ENCODE measurements around the gene SCUBE1. TPM values are rescaled to one million over a fixed set of nuclear protein-coding genes. Genes with fewer than 3 reads are reported as not detected.

Gene SCUBE1
- total and polyA plus RNA-seq, 10 of the 15 experiments (the other 5 are each of a cell fraction or from before 2014, with no cell fraction given): not detected

DNA sequence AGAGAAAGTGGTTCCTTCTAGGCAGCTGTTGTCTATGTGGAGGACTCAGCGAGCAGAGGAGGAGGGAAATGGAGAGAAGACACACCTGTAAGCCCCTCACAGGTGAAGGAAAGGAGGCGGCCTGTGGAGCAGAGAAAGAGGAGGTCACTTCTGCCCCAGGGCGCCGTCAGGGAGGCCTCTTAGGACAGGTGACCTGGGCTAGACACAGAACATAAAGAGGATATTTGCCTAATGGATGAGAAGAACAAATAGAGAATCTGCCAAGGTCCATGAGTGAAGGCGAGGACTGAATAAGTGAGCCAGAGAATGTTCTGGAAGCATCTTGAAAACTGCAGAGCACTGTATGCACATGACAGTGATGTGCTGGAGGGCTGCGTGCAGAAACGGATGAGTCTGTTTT is 2.2 kb upstream of the SCUBE1 start (continued):
- TF ChIP-seq, protein P1, sequence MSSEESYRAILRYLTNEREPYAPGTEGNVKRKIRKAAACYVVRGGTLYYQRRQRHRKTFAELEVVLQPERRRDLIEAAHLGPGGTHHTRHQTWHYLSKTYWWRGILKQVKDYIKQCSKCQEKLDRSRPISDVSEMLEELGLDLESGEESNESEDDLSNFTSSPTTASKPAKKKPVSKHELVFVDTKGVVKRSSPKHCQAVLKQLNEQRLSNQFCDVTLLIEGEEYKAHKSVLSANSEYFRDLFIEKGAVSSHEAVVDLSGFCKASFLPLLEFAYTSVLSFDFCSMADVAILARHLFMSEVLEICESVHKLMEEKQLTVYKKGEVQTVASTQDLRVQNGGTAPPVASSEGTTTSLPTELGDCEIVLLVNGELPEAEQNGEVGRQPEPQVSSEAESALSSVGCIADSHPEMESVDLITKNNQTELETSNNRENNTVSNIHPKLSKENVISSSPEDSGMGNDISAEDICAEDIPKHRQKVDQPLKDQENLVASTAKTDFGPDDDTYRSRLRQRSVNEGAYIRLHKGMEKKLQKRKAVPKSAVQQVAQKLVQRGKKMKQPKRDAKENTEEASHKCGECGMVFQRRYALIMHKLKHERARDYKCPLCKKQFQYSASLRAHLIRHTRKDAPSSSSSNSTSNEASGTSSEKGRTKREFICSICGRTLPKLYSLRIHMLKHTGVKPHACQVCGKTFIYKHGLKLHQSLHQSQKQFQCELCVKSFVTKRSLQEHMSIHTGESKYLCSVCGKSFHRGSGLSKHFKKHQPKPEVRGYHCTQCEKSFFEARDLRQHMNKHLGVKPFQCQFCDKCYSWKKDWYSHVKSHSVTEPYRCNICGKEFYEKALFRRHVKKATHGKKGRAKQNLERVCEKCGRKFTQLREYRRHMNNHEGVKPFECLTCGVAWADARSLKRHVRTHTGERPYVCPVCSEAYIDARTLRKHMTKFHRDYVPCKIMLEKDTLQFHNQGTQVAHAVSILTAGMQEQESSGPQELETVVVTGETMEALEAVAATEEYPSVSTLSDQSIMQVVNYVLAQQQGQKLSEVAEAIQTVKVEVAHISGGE (CRISPR knock-in tag; IDR thresholded peaks at IDR 0.05): no peak
- no peak for TF ChIP-seq RAD51 (IDR thresholded peaks at IDR 0.05)
- TF ChIP-seq ZNF274 (IDR thresholded peaks at IDR 0.05; ENCODE audit: insufficient read depth, insufficient read length): no peak
- TF ChIP-seq ASH2L (IDR thresholded peaks at IDR 0.05; ENCODE audit: borderline replicate concordance, low read depth): no peak
- no peak for TF ChIP-seq TARDBP (IDR thresholded peaks at IDR 0.05; ENCODE audit: borderline replicate concordance)
- no peak for TF ChIP-seq ZNF622 (IDR thresholded peaks at IDR 0.05)
- no peak for TF ChIP-seq NFYB (IDR thresholded peaks at IDR 0.05; ENCODE audit: insufficient read depth, low read depth, low read length)
- no peak for TF ChIP-seq CBFB (IDR thresholded peaks at IDR 0.05; ENCODE audit: low read depth)
- TF ChIP-seq SUZ12 (IDR thresholded peaks at IDR 0.05; ENCODE audit: unreplicated experiment): no peak
- no peak for TF ChIP-seq STAT1 (conservative IDR thresholded peaks at IDR 0.05)
- TF ChIP-seq MYC (IDR thresholded peaks at IDR 0.05; ENCODE audit: insufficient read depth, insufficient read length, insufficient replicate concordance, low read length, severe bottlenecking): no peak

GRCh38 chr22:43344520-43344787 is 1.3 kb upstream of the SCUBE1 start:
- no peak for FAIRE-seq
- H4K20me1 ChIP-seq (ENCODE audit: control insufficient read depth, insufficient read depth): no peaks in the 10 kb centered on the region
- H3K4me3 ChIP-seq: no peak overlapping the region
- no TSS peak for BruUV-seq (replicated peaks)
- no peak overlapping the region for H2AFZ ChIP-seq (ENCODE audit: control insufficient read depth, low read depth, low read length)
- no peak overlapping the region for H3K9ac ChIP-seq (ENCODE audit: control insufficient read depth, insufficient read depth, low read length)
- intact Hi-C loops (cut with micrococcal nuclease; ENCODE audit: unreplicated experiment) (no loop called here), in situ Hi-C loops (cut with MboI) (no loop called here)
- ChIA-PET CTCF (interaction anchor here (1.3 to 4.2 kb wide), 2 partner anchors 47 to 70 kb away, joined by 3 to 73 read pairs; no protein-coding TSS in a partner anchor), RAD21 (ENCODE audit: unreplicated experiment) (interaction anchor here (4.6 kb wide), 1 partner anchor 71 kb away, joined by 37 read pairs; no protein-coding TSS in a partner anchor), SMC1A (ENCODE audit: uncharacterized antibody, unreplicated experiment) (interaction anchor here (0.6 kb wide), 1 partner anchor 38 kb away, joined by 3 read pairs; no protein-coding TSS in a partner anchor), POLR2A (interaction anchor here (0.7 kb wide), 1 partner anchor 450 kb away, joined by 5 read pairs; no protein-coding TSS in a partner anchor)
- H3K9me3 ChIP-seq (replicated peaks; ENCODE audit: control insufficient read depth, insufficient read depth, low read length): no peaks in the 10 kb centered on the region; the same call in 2 of the 3 replicates
- H3K4me1 ChIP-seq (ENCODE audit: control insufficient read depth, insufficient read depth, low read length): peaks cover 7% of the 10 kb centered on the region
- no peak overlapping the region for H3K4me2 ChIP-seq (ENCODE audit: control insufficient read depth, insufficient read depth)
- no peaks in the 10 kb centered on the region for H3K79me2 ChIP-seq (ENCODE audit: control insufficient read depth, insufficient read depth, low read length)
- peaks cover 4 to 8% of the 10 kb centered on the region in 2 experiments; a peak in 3 of 4 replicates for H3K27me3 ChIP-seq (replicated peaks in 1 of 2; ENCODE audit: control insufficient read depth in 2 of 2, insufficient read depth in 2 of 2, low read length in 1 of 2)
- DNase-seq (ENCODE audit: low read depth, low spot score): no peak
- H3K27ac ChIP-seq (ENCODE audit: control insufficient read depth, insufficient read depth): no peak overlapping the region
- 73% methylated on average over 6 of the region's 6 CpGs for WGBS (ENCODE audit: insufficient coverage, insufficient replicate concordance, low lambda C conversion rate, missing lambda C conversion rate)
- H3K36me3 ChIP-seq (ENCODE audit: control insufficient read depth in 2 of 2, insufficient read depth in 2 of 2, low read length in 1 of 2): no peaks in the 10 kb centered on the region
- no peak for ATAC-seq
- TF ChIP-seq ZNF384 (IDR thresholded peaks at IDR 0.05; ENCODE audit: borderline replicate concordance, low read depth, low read length) (no peak), ZBTB40 (IDR thresholded peaks at IDR 0.05; ENCODE audit: borderline replicate concordance) (no peak), HDGF (IDR thresholded peaks at IDR 0.05) (no peak), TCF7 (IDR thresholded peaks at IDR 0.05; ENCODE audit: borderline replicate concordance) (no peak)
- TF ChIP-seq, protein P2, sequence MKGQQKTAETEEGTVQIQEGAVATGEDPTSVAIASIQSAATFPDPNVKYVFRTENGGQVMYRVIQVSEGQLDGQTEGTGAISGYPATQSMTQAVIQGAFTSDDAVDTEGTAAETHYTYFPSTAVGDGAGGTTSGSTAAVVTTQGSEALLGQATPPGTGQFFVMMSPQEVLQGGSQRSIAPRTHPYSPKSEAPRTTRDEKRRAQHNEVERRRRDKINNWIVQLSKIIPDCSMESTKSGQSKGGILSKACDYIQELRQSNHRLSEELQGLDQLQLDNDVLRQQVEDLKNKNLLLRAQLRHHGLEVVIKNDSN (IDR thresholded peaks at IDR 0.05; ENCODE audit: borderline replicate concordance, extremely low read length, insufficient read depth, low read depth, low read length): no peak

Data from GM12878 (cell line).